Fibroblast of mammary gland (primary cell): ENCODE measurements around the gene ZNF275.
"Not testable (repeated sequence)": the region's sequence is repeated elsewhere in the genome, so short reads cannot be mapped to it uniquely, and the experiment has no call there.

Source experiments
- DNase-seq: peaks from one replicate; pipeline ENCODE4 v3.0.0-alpha.2; 2010; ENCODE audit warnings: low read depth
- H3K4me3 ChIP-seq: 2 replicates; pipeline ENCODE4 v1.5.1; 2011; ENCODE audit warnings: low read depth, mild to moderate bottlenecking, low read length, moderate library complexity; ENCODE audit not compliant: control insufficient read depth
- CTCF ChIP-seq: conservative IDR thresholded peaks from 2 replicates; pipeline ENCODE4 v1.5.1; 2011; ENCODE audit warnings: low read depth, low read length, inconsistent platforms; ENCODE audit not compliant: control insufficient read depth, insufficient read depth

The ZNF275 gene

GRCh38 chrX:153380691-153381090 is 46.7 kb downstream of the ZNF275 start:
- no peak for DNase-seq
- TF ChIP-seq CTCF: no peak
- H3K4me3 ChIP-seq: no peak overlapping the region

GRCh38 chrX:153381684-153382532 is 48.0 kb downstream of the ZNF275 start:
- DNase-seq: peak; percentile 91
- TF ChIP-seq CTCF: peak; percentile 18
- H3K4me3 ChIP-seq: no peak overlapping the region

GRCh38 chrX:153382563-153383482 is 48.9 kb downstream of the ZNF275 start:
- no peak for TF ChIP-seq CTCF
- no peak for DNase-seq
- no peak overlapping the region for H3K4me3 ChIP-seq

- no peak for TF ChIP-seq CTCF
- no peak for DNase-seq
- no peak overlapping the region for H3K4me3 ChIP-seq
Measured at GRCh38 chrX:153384390-153384789, 50.4 kb downstream of the ZNF275 start.

- not testable (repeated sequence) for H3K4me3 ChIP-seq, DNase-seq
Measured at GRCh38 chrX:153384973-153385372, 51.0 kb downstream of the ZNF275 start.

GRCh38 chrX:153386097-153386496 is 52.1 kb downstream of the ZNF275 start:
- TF ChIP-seq CTCF: no peak
- no peak for DNase-seq
- H3K4me3 ChIP-seq: no peak overlapping the region

- no peak overlapping the region for H3K4me3 ChIP-seq
- TF ChIP-seq CTCF: no peak
- no peak for DNase-seq
Measured at GRCh38 chrX:153387345-153387744, 53.4 kb downstream of the ZNF275 start.
